ENCODE data around the gene CDK11B. TPM values are rescaled to one million over a fixed set of nuclear protein-coding genes. Genes with fewer than 3 reads are reported as not detected.

The CDK11B gene
- total and polyA plus RNA-seq, 2 of the 8 experiments (the other 6 are each of a cell fraction or from before 2014, with no cell fraction given), result 11.1 to 31.9 TPM

GRCh38 chr1:1627261-1627828, 31.5 kb downstream of the CDK11B start:
- CTCF ChIA-PET (ENCODE audit: partially characterized antibody), result interaction anchor here (3.8 kb wide), 1 partner anchor 7 kb away, joined by 21 read pairs; no protein-coding TSS in a partner anchor
- no peak overlapping the region for H2BK12ac ChIP-seq (ENCODE audit: low read depth, low read length)

More at GRCh38 chr1:1627261-1627828, 31.5 kb downstream of the CDK11B start:
- Histone ChIP-seq H3K79me1 (ENCODE audit: low read depth, low read length) (no peaks in the 10 kb centered on the region), H3K9me3 (ENCODE audit: insufficient read depth in 2 of 2, low read depth in 1 of 2, low read length in 1 of 2) (no peaks in the 10 kb centered on the region), H3K56ac (replicated peaks; ENCODE audit: insufficient read length, low read depth, low read length) (no peak overlapping the region), H3K36me3 (ENCODE audit: control insufficient read depth in 2 of 4, insufficient read depth in 4 of 4, low read length in 3 of 4) (no peaks in the 10 kb centered on the region), H3K79me2 (ENCODE audit: control insufficient read depth in 1 of 2, insufficient read depth in 2 of 2, low read length in 2 of 2) (no peaks in the 10 kb centered on the region), H3K14ac (ENCODE audit: insufficient read length) (no peak overlapping the region), H2AFZ (ENCODE audit: low read length) (no peak overlapping the region), H3K27me3 (replicated peaks in 1 of 4; ENCODE audit: control insufficient read depth in 3 of 4, extremely low read depth in 1 of 4, insufficient read depth in 3 of 4, low read length in 3 of 4) (peaks cover 8 to 23% (median 14%) of the 10 kb centered on the region in 4 experiments; a peak in 6 of 7 replicates), H3K4ac (replicated peaks; ENCODE audit: insufficient read length, low read depth, low read length) (no peak overlapping the region), H3K27ac (ENCODE audit: low read depth, low read length) (no peak overlapping the region), H3K23me2 (ENCODE audit: low read depth, low read length) (peaks cover 9% of the 10 kb centered on the region; the same call in 1 of the 2 replicates), H3K9ac (replicated peaks in 1 of 4; ENCODE audit: extremely low read depth in 1 of 4, low read depth in 3 of 4, low read length in 3 of 4) (no peak overlapping the region), H2BK120ac (replicated peaks; ENCODE audit: low read depth, low read length) (no peak overlapping the region), H3K4me3 (ENCODE audit: extremely low read depth in 1 of 4, insufficient read depth in 2 of 4, low read depth in 3 of 4, low read length in 4 of 4) (no peak overlapping the region), H4K91ac (replicated peaks; ENCODE audit: insufficient read length, low read length) (no peak overlapping the region), H2AK5ac (ENCODE audit: low read depth, low read length) (no peak overlapping the region), H3K23ac (ENCODE audit: insufficient read length) (no peak overlapping the region), H3K18ac (ENCODE audit: extremely low read depth, low read length) (no peak overlapping the region), H4K8ac (ENCODE audit: extremely low read depth, insufficient read depth, low read length) (no peak overlapping the region), H2BK5ac (ENCODE audit: low read depth, low read length) (0 out of 2 replicates have a peak overlapping the region, but pooled peaks have one; percentile 52), H4K20me1 (replicated peaks in 1 of 2; ENCODE audit: control insufficient read depth in 1 of 2, insufficient read depth in 2 of 2, low read length in 2 of 2) (peaks cover 0 to 12% of the 10 kb centered on the region in 2 experiments), H3K4me1 (replicated peaks in 1 of 4; ENCODE audit: control insufficient read depth in 3 of 4, insufficient read depth in 4 of 4, low read length in 3 of 4) (peaks cover 0 to 6% (median 2%) of the 10 kb centered on the region in 4 experiments; a peak in 4 of 7 replicates), H2BK15ac (ENCODE audit: low read length) (no peak overlapping the region), H3K4me2 (ENCODE audit: insufficient read depth in 1 of 2, low read depth in 2 of 2, low read length in 2 of 2) (no peak overlapping the region), H4K5ac (ENCODE audit: insufficient read length, low read depth, low read length) (no peak overlapping the region), H2BK20ac (ENCODE audit: low read length) (no peak overlapping the region)
- FAIRE-seq (no peak), DNase-seq (ENCODE audit: low read depth in 1 of 2, low spot score in 2 of 2) (peak in 1 of 2 experiments; percentile 49)
- WGBS, 2 experiments (ENCODE audit: extremely low coverage in 1 of 2, insufficient coverage in 1 of 2, insufficient read length in 1 of 2, insufficient replicate concordance in 2 of 2, low coverage in 1 of 2, low lambda C conversion rate in 2 of 2, missing lambda C conversion rate in 1 of 2), result 90% methylated on average over 33 of the region's 37 CpGs; no CpG with 5 or more reads in 1 of the 2 experiments
- TF ChIP-seq CEBPB (IDR thresholded peaks at IDR 0.05; ENCODE audit: low read depth, low read length) (no peak), KDM4A (IDR thresholded peaks at IDR 0.05; ENCODE audit: low read depth, low read length, severe bottlenecking) (no peak), TAF1 (IDR thresholded peaks at IDR 0.05; ENCODE audit: low read depth, low read length) (no peak), SRF (IDR thresholded peaks at IDR 0.05; ENCODE audit: low read depth, low read length) (no peak), TEAD4 (IDR thresholded peaks at IDR 0.05; ENCODE audit: low read depth, low read length) (no peak), POLR2A (IDR thresholded peaks at IDR 0.05; ENCODE audit: control extremely low read depth in 1 of 2, low read depth in 2 of 2, low read length in 2 of 2) (no peak)
- POLR2A ChIA-PET (ENCODE audit: partially characterized antibody), result interaction anchor here (1.2 to 1.8 kb wide), 3 partner anchors 9 to 24 kb away, joined by 3 to 8 read pairs (median 5); partner anchors contain the start of gene MIB2
